Neuron (in vitro differentiated cells): ENCODE data around the gene PRSS3.
"Not testable (repeated sequence)": the region's sequence is repeated elsewhere in the genome, so short reads cannot be mapped to it uniquely, and the experiment has no call there.

Experiments used
- H2AFZ ChIP-seq: one replicate; pipeline ENCODE4 v1.6.1; 2013; ENCODE audit warnings: low read depth, mild to moderate bottlenecking, inconsistent platforms, low read length, moderate library complexity
- H3K27me3 ChIP-seq: one replicate; pipeline ENCODE4 v1.6.1; 2013; ENCODE audit warnings: low read length; ENCODE audit not compliant: insufficient read depth
- H3K36me3 ChIP-seq: one replicate; pipeline ENCODE4 v1.6.1; 2013; ENCODE audit warnings: low read length; ENCODE audit not compliant: insufficient read depth
- H3K4me1 ChIP-seq: one replicate; pipeline ENCODE4 v1.6.1; 2013; ENCODE audit warnings: low read length; ENCODE audit not compliant: insufficient read depth
- H3K4me3 ChIP-seq: 2 replicates; pipeline ENCODE4 v1.5.1; 2013; ENCODE audit warnings: mild to moderate bottlenecking, low read length, moderate library complexity
- H3K9me3 ChIP-seq: one replicate; pipeline ENCODE4 v1.6.1; 2013; ENCODE audit warnings: low read length

Gene PRSS3

GRCh38 chr9:33840381-33840780 is 45.0 kb downstream of the PRSS3 start:
- H3K4me1 ChIP-seq = no peaks in the 10 kb centered on the region
- H3K27me3 ChIP-seq = no peaks in the 10 kb centered on the region
- H3K9me3 ChIP-seq = no peaks in the 10 kb centered on the region
- peaks cover 2% of the 10 kb centered on the region for H3K36me3 ChIP-seq
- H2AFZ ChIP-seq = no peak overlapping the region
- no peak overlapping the region for H3K4me3 ChIP-seq

- H3K9me3 ChIP-seq = no peaks in the 10 kb centered on the region
- no peaks in the 10 kb centered on the region for H3K27me3 ChIP-seq
- H2AFZ ChIP-seq = no peak overlapping the region
- no peaks in the 10 kb centered on the region for H3K4me1 ChIP-seq
- no peak overlapping the region for H3K4me3 ChIP-seq
- peaks cover 2% of the 10 kb centered on the region for H3K36me3 ChIP-seq
Observed at GRCh38 chr9:33843312-33843961, 48.1 kb downstream of the PRSS3 start.

GRCh38 chr9:33846231-33846630 is 50.9 kb downstream of the PRSS3 start:
- H3K9me3 ChIP-seq = no peaks in the 10 kb centered on the region
- H2AFZ ChIP-seq = no peak overlapping the region
- H3K4me3 ChIP-seq = no peak overlapping the region
- H3K4me1 ChIP-seq = no peaks in the 10 kb centered on the region
- H3K36me3 ChIP-seq = peaks cover under 1% of the 10 kb centered on the region
- H3K27me3 ChIP-seq = no peaks in the 10 kb centered on the region

GRCh38 chr9:33847894-33848205 is 52.5 kb downstream of the PRSS3 start:
- H3K27me3 ChIP-seq, H3K4me3 ChIP-seq, H2AFZ ChIP-seq, H3K36me3 ChIP-seq, H3K9me3 ChIP-seq, H3K4me1 ChIP-seq: not testable (repeated sequence)
